ENCODE results near the gene EXOSC2. TPM values are rescaled to one million over a fixed set of nuclear protein-coding genes. Genes with fewer than 3 reads are reported as not detected.

The EXOSC2 gene
- total RNA-seq, 2 donors from 2014 or later: 7.3 to 15.9 TPM

- H3K4me1 ChIP-seq: peaks cover 0 to 23% of the 10 kb centered on the region in 2 donors
- no peak overlapping the region for H3K4me3 ChIP-seq
- H3K27me3 ChIP-seq: no peaks in the 10 kb centered on the region
- H3K9me3 ChIP-seq: no peaks in the 10 kb centered on the region
- TF ChIP-seq CTCF (IDR thresholded peaks at IDR 0.05): no peak
- no peak overlapping the region for H3K27ac ChIP-seq
- no peaks in the 10 kb centered on the region for H3K36me3 ChIP-seq
- DNase-seq (ENCODE audit: low spot score): no peak
Observed at GRCh38 chr9:130751631-130752355, 58.2 kb downstream of the EXOSC2 start.

Other genes starting within 250 kb of the EXOSC2 start
- 100 to 1,000 TPM in 1 of 2 donors, 10 to 100 TPM in 1; 75.3 to 110 TPM for gene ASS1, start 248.8 kb upstream of the EXOSC2 start, total RNA-seq
- gene FUBP3, start 114.2 kb upstream of the EXOSC2 start, total RNA-seq: 10 to 100 TPM; 21.1 to 24.8 TPM
- gene PRDM12, start 29.2 kb upstream of the EXOSC2 start, total RNA-seq: not detected
- gene ABL1, start 141.5 kb downstream of the EXOSC2 start, total RNA-seq: 10 to 100 TPM; 26.3 to 38.9 TPM
- gene QRFP, start 203.0 kb downstream of the EXOSC2 start, total RNA-seq: not detected
- 1 to 10 TPM in 1 of 2 donors, under 1 TPM in 1; 0.20 to 4.6 TPM for gene FIBCD1, start 245.5 kb downstream of the EXOSC2 start, total RNA-seq